ENCODE data around the gene RBM20. TPM values are rescaled to one million over a fixed set of nuclear protein-coding genes. Genes with fewer than 3 reads are reported as not detected.
A peak's percentile ranks its signal among the peaks of the same experiment; 100 is the strongest.

Gene RBM20
- total and polyA plus RNA-seq, 10 of the 15 experiments (the other 5 are each of a cell fraction or from before 2014, with no cell fraction given): 0.04 to 0.26 (median 0.15) TPM

- TF ChIP-seq RAD21 (IDR thresholded peaks at IDR 0.05; ENCODE audit: insufficient read depth, low read depth, low read length): no peak
- no peak for TF ChIP-seq TCF12 (IDR thresholded peaks at IDR 0.05; ENCODE audit: low read depth, low read length)
- TF ChIP-seq EZH2 (IDR thresholded peaks at IDR 0.05; ENCODE audit: borderline replicate concordance, control insufficient read depth, low read depth, low read length): no peak
- no peak for TF ChIP-seq TCF7 (IDR thresholded peaks at IDR 0.05; ENCODE audit: borderline replicate concordance)
- no peak for TF ChIP-seq MEF2A (IDR thresholded peaks at IDR 0.05; ENCODE audit: insufficient read depth, low read depth, low read length)
- no peak for TF ChIP-seq BACH1 (IDR thresholded peaks at IDR 0.05; ENCODE audit: borderline replicate concordance)
- no peak for TF ChIP-seq JUNB (IDR thresholded peaks at IDR 0.05)
- no peak for TF ChIP-seq SMC3 (IDR thresholded peaks at IDR 0.05; ENCODE audit: borderline replicate concordance, low read length)
These were observed 42.8 kb downstream of the RBM20 start (continued) for GRCh38 chr10:110686949-110687348.

DNA sequence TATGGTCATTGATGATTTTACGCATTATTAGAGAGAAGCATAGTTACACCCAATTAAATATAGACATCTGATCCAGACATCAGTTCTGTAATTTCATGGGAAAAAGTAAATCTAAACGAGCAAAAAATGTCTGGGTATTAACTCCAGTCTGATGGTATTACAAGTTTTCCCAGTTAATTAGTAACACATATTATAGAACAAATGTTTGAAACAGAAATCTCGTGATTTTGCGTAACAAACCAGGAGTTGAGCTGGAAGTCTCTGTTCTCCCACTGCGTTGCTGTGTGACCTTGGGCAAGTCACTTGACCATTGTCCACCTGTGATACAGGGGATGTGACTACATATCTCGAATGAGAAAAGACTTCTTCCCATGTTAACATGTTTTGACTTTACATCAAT lies 43.3 kb downstream of the RBM20 start:
- no peak for TF ChIP-seq ZNF24 (IDR thresholded peaks at IDR 0.05)
- TF ChIP-seq SREBF1 (IDR thresholded peaks at IDR 0.05; ENCODE audit: low read length): no peak
- TF ChIP-seq, protein P1, sequence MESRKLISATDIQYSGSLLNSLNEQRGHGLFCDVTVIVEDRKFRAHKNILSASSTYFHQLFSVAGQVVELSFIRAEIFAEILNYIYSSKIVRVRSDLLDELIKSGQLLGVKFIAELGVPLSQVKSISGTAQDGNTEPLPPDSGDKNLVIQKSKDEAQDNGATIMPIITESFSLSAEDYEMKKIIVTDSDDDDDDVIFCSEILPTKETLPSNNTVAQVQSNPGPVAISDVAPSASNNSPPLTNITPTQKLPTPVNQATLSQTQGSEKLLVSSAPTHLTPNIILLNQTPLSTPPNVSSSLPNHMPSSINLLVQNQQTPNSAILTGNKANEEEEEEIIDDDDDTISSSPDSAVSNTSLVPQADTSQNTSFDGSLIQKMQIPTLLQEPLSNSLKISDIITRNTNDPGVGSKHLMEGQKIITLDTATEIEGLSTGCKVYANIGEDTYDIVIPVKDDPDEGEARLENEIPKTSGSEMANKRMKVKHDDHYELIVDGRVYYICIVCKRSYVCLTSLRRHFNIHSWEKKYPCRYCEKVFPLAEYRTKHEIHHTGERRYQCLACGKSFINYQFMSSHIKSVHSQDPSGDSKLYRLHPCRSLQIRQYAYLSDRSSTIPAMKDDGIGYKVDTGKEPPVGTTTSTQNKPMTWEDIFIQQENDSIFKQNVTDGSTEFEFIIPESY (IDR thresholded peaks at IDR 0.05): no peak
- TF ChIP-seq NFIC (IDR thresholded peaks at IDR 0.05; ENCODE audit: low read depth, low read length): no peak
- TF ChIP-seq EP300 (IDR thresholded peaks at IDR 0.05; ENCODE audit: borderline replicate concordance in 1 of 2, control insufficient read depth in 1 of 2, low read depth in 2 of 2, low read length in 2 of 2): no peak
- TF ChIP-seq FOXK2 (IDR thresholded peaks at IDR 0.05): no peak
- no peak for TF ChIP-seq SP1 (IDR thresholded peaks at IDR 0.05; ENCODE audit: low read depth, low read length)
- TF ChIP-seq TBL1XR1 (IDR thresholded peaks at IDR 0.05; ENCODE audit: low read depth, low read length): no peak
- no peak for TF ChIP-seq IKZF2 (IDR thresholded peaks at IDR 0.05)
- TF ChIP-seq CUX1 (IDR thresholded peaks at IDR 0.05; ENCODE audit: insufficient replicate concordance, low read depth, low read length): no peak
- no peak for TF ChIP-seq LARP7 (IDR thresholded peaks at IDR 0.05)
- Histone ChIP-seq H3K4me3 (no peak overlapping the region), H3K27ac (ENCODE audit: control insufficient read depth, insufficient read depth) (no peak overlapping the region), H4K20me1 (ENCODE audit: control insufficient read depth, insufficient read depth) (no peaks in the 10 kb centered on the region), H3K9me3 (replicated peaks; ENCODE audit: control insufficient read depth, insufficient read depth, low read length) (peaks cover 3% of the 10 kb centered on the region), H2AFZ (ENCODE audit: control insufficient read depth, low read depth, low read length) (no peak overlapping the region), H3K79me2 (ENCODE audit: control insufficient read depth, insufficient read depth, low read length) (no peaks in the 10 kb centered on the region), H3K27me3 (replicated peaks in 1 of 2; ENCODE audit: control insufficient read depth in 2 of 2, insufficient read depth in 2 of 2, low read length in 1 of 2) (no peaks in the 10 kb centered on the region), H3K36me3 (ENCODE audit: control insufficient read depth in 2 of 2, insufficient read depth in 2 of 2, low read length in 1 of 2) (no peaks in the 10 kb centered on the region), H3K9ac (ENCODE audit: control insufficient read depth, insufficient read depth, low read length) (no peak overlapping the region), H3K4me2 (ENCODE audit: control insufficient read depth, insufficient read depth) (no peak overlapping the region), H3K4me1 (ENCODE audit: control insufficient read depth, insufficient read depth, low read length) (no peaks in the 10 kb centered on the region)
- POLR2A ChIA-PET: interaction anchor here (0.9 kb wide), 1 partner anchor 19 kb away, joined by 5 read pairs; no protein-coding TSS in a partner anchor
- ATAC-seq: no peak
- intact Hi-C loops (cut with micrococcal nuclease; ENCODE audit: unreplicated experiment) (no loop called here), in situ Hi-C loops (cut with MboI) (no loop called here)
- no peak for DNase-seq (ENCODE audit: low read depth, low spot score)
- no TSS peak for BruUV-seq (replicated peaks)
- CTCF ChIA-PET: interaction anchor here (0.6 to 9.4 kb wide), 3 partner anchors 25 to 1132 kb away, joined by 3 to 124 read pairs (median 3); no protein-coding TSS in a partner anchor
- WGBS (ENCODE audit: insufficient coverage, insufficient replicate concordance, low lambda C conversion rate, missing lambda C conversion rate): 56% methylated on average over 6 of the region's 6 CpGs
- FAIRE-seq: peak; percentile 64
- RAD21 ChIA-PET (ENCODE audit: unreplicated experiment): no interaction called here
- SMC1A ChIA-PET (ENCODE audit: uncharacterized antibody, unreplicated experiment): interaction anchor here (0.7 to 2.7 kb wide), 9 partner anchors 16 to 378 kb away, joined by 3 to 7 read pairs (median 3); no protein-coding TSS in a partner anchor

Data from GM12878 (cell line).